Thyroid gland (tissue), 4 donors: ENCODE data around the gene SIRPB1. TPM values are rescaled to one million over a fixed set of nuclear protein-coding genes. Genes with fewer than 3 reads are reported as not detected.

Experiments
- DNase-seq, 2 donors: peaks; one replicate each; pipeline ENCODE4 v3.0.0-alpha.2; 2019
- H3K27ac ChIP-seq, 3 donors: fragments of 200-600 bp; sonication (generic); 1 replicate in 2 of 3; 2 replicates in 1 of 3; pipeline ENCODE4 v1.5.1; 2016 to 2019; ENCODE audit warnings: mild to moderate bottlenecking in 1 of 3, moderate library complexity in 1 of 3
- H3K27me3 ChIP-seq: fragments of 200-600 bp; sonication (generic); one replicate; pipeline ENCODE4 v1.5.1; 2019
- H3K36me3 ChIP-seq, 2 donors: fragments of 200-600 bp; sonication (generic); one replicate each; pipeline ENCODE4 v1.5.1; 2016 to 2019
- H3K4me1 ChIP-seq, 2 donors: fragments of 200-600 bp; sonication (generic); one replicate each; pipeline ENCODE4 v1.5.1; 2017 to 2019
- H3K4me3 ChIP-seq, 3 donors: fragments of 200-600 bp; sonication (generic); replicated peaks in 1 of 3; 1 replicate in 2 of 3; 2 replicates in 1 of 3; pipeline ENCODE4 v1.5.1; 2016; ENCODE audit warnings: mild to moderate bottlenecking in 1 of 3
- H3K9me3 ChIP-seq: fragments of 200-600 bp; sonication (generic); one replicate; pipeline ENCODE4 v1.5.1; 2017
- POLR2A ChIP-seq, 2 donors: fragments of 450-650 bp; IDR thresholded peaks; one replicate each; pipeline ENCODE4 v1.6.1; 2017; ENCODE audit warnings: antibody characterized with exemption in 2 of 2, mild to moderate bottlenecking in 2 of 2, moderate library complexity in 1 of 2
- WGBS, 2 donors: methylation state at CpG; one replicate each; pipeline ENCODE4 v1.1.5; 2017; 5-methylcytosine and 5-hydroxymethylcytosine counted together
- intact Hi-C: fragments of 100-400 bp; cut with DNase I; formaldehyde crosslinking; loops from one replicate; pipeline ENCODE4 v1.15.1; 2023
- total RNA-seq, 4 donors: library from RNA; depleted of rRNA; stranded (reverse); fragments of >200 nt; gene quantifications; one replicate each; pipeline ENCODE4 v1.2.3, GENCODE V29; 2016
- TF ChIP-seq, protein P1 (sequence below), 6 experiments: fragments of 200-600 bp in 3 of 6; fragments of 450-650 bp in 3 of 6; sonication (generic) in 3 of 6; IDR thresholded peaks; one replicate each; pipeline ENCODE4 v1.5.1; 2016 to 2019; ENCODE audit warnings: antibody characterized with exemption in 6 of 6, mild to moderate bottlenecking in 2 of 6, inconsistent platforms in 1 of 6, moderate library complexity in 1 of 6

The SIRPB1 gene
- total RNA-seq, 4 donors from 2014 or later, result 0.54 to 5.8 (median 3.2) TPM; not detected in 1

DNA sequence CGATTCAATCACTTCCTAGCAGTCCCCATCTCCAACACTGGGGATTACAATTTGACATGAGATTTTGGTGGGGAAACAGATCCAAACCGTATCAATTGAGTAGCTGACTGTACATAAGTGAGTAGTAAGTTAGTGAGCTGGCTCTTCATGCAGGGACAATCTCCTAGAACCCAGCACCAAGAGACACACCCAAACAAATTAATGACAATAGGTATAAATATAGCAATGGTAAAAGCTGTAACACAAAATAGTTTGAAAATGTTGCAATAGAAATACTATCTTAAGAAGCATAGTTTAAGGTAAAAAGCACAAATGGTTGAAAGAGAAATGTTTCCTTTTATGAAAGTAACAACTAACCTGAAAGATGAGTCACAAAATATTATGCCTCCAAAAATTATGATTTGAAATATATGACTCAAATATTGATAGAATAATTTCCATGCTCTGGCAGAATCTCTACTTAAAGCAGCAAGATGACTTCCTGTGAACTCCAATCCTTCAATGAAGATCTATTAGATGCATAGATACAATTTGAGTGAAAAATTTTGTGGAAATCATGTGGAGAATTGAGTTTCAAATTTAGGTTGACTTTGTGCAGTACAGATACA is 5.4 kb upstream of the SIRPB1 start:
- Histone ChIP-seq H3K4me3 (no peak overlapping the region), H3K36me3 (no peaks in the 10 kb centered on the region), H3K27me3 (no peaks in the 10 kb centered on the region), H3K9me3 (no peaks in the 10 kb centered on the region), H3K4me1 (no peaks in the 10 kb centered on the region), H3K27ac (no peak overlapping the region)
- DNase-seq, result no peak
- TF ChIP-seq POLR2A (IDR thresholded peaks at IDR 0.05), result no peak
- TF ChIP-seq, protein P1, sequence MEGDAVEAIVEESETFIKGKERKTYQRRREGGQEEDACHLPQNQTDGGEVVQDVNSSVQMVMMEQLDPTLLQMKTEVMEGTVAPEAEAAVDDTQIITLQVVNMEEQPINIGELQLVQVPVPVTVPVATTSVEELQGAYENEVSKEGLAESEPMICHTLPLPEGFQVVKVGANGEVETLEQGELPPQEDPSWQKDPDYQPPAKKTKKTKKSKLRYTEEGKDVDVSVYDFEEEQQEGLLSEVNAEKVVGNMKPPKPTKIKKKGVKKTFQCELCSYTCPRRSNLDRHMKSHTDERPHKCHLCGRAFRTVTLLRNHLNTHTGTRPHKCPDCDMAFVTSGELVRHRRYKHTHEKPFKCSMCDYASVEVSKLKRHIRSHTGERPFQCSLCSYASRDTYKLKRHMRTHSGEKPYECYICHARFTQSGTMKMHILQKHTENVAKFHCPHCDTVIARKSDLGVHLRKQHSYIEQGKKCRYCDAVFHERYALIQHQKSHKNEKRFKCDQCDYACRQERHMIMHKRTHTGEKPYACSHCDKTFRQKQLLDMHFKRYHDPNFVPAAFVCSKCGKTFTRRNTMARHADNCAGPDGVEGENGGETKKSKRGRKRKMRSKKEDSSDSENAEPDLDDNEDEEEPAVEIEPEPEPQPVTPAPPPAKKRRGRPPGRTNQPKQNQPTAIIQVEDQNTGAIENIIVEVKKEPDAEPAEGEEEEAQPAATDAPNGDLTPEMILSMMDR (IDR thresholded peaks at IDR 0.05), result no peak
- WGBS, 2 donors, result 49 to 73% methylated on average over 2 of the region's 2 CpGs
- intact Hi-C loops, result no loop called here

DNA sequence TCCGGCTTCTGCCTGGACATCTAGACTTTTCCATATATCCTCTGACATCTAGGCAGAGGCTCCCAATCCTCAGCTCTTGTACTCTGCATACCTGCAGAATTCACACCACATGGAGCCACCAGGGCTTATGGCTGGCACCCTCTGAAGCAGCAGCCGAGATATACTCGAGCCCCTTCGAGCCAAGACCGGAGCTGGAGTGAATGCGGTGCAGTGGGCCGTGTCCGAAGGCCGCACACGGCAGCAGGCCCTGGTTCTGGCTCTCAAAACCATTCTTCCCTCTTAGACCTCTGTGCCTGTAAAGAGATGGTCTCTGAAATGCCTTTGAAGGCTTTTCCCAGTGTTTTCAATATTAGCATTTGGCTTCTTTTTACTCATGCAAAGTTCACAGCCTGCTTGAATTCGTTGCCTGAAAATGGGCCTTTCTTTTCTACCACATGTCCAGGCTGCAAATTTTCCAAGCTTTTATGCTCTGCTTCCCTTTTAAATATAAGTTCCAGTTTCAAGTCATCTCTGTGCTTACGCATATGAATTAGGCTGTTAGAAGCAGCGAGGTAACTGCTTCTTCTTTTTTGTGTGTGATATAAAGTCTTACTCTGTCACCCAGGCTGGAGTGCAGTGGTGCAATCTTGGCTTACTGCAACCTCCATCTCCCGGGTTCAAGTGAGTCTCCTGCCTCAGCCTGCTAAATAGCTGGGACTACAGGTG is 3.8 kb upstream of the SIRPB1 start:
- Histone ChIP-seq H3K36me3 (no peaks in the 10 kb centered on the region), H3K9me3 (no peaks in the 10 kb centered on the region), H3K4me1 (no peaks in the 10 kb centered on the region), H3K27me3 (no peaks in the 10 kb centered on the region), H3K27ac (no peak overlapping the region), H3K4me3 (no peak overlapping the region)
- no peak for DNase-seq
- TF ChIP-seq POLR2A (IDR thresholded peaks at IDR 0.05), result no peak
- TF ChIP-seq, protein P1 (IDR thresholded peaks at IDR 0.05), result no peak
- WGBS, 2 donors, result 67 to 80% methylated on average over 14 of the region's 14 CpGs
- intact Hi-C loops, result no loop called here

DNA sequence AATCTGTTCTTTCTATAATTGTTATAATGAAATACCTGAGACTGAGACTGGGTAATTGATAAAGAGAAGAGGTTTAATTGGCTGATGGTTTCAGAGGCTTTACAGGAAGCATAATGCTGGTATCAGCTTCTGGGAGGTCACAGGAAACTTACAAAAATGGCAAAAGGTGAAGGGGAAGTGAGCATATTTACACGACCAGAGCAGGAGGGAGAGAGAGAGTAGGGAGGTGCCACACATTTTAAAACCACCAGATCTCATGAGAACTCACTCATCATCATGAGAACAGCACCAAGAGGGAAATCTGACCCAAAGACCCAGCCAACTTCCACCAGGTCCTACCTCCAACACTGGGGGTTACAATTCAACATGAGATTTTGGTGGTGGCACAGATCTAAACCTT is 2.6 kb upstream of the SIRPB1 start:
- H3K36me3 ChIP-seq, result no peaks in the 10 kb centered on the region
- H3K4me1 ChIP-seq, result no peaks in the 10 kb centered on the region
- TF ChIP-seq POLR2A (IDR thresholded peaks at IDR 0.05), result no peak
- TF ChIP-seq, protein P1 (IDR thresholded peaks at IDR 0.05), result no peak
- 28 to 36% methylated on average over 1 of the region's 1 CpG for WGBS, 2 donors
- H3K27ac ChIP-seq, result no peak overlapping the region
- no peaks in the 10 kb centered on the region for H3K27me3 ChIP-seq
- H3K9me3 ChIP-seq, result no peaks in the 10 kb centered on the region
- no peak for DNase-seq
- intact Hi-C loops, result no loop called here
- no peak overlapping the region for H3K4me3 ChIP-seq

DNA sequence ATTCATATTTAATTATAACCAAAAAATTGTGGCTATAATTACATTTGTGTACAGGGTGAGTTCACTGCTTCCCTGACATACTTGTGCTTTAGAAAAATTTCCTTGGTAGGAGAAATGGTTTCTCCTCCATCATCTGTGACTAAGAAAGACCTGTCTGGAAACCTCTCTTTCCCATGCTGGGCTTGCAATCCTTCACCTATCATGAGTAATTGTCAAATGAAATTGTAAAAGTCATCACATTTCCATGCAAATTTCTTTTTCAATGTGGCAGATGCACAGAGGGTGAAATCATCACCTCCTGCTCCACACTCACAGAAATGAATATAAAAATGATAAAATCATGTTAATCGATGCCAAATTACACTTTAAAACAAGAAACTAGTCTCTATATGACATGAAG is 1.5 kb upstream of the SIRPB1 start:
- Histone ChIP-seq H3K36me3 (no peaks in the 10 kb centered on the region), H3K4me1 (no peaks in the 10 kb centered on the region), H3K9me3 (no peaks in the 10 kb centered on the region), H3K27ac (no peak overlapping the region), H3K4me3 (no peak overlapping the region), H3K27me3 (no peaks in the 10 kb centered on the region)
- intact Hi-C loops, result no loop called here
- 68 to 80% methylated on average over 1 of the region's 1 CpG for WGBS, 2 donors
- no peak for TF ChIP-seq POLR2A (IDR thresholded peaks at IDR 0.05)
- TF ChIP-seq, protein P1 (IDR thresholded peaks at IDR 0.05), result no peak
- DNase-seq, result no peak

DNA sequence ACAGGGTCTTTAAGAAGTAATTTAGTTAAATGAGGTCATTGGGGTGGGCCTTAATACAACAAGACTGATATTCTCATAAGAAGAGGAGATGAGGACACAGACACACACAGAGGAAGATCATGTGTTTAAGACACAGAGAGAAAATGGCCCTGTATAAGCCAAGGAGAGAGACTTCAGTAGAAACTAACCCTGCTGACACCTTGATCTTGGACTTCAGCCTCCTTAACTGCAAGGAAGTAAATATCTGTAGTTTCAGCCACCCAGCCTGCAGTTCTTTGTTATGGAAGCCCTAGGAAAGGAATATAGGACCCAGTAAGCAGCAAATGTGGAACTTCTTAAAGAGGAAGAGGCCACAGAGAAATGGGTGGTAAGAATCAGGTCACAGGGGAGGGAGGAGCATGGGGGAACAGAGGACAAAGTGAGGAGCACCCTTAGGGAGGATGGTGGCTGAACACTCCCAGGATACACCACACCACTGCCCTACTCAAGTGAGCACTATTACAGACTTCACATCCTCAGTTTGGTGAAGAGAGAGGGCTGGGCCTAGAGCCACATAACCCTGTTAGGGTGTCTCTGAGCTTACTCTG is 762 bp downstream of the SIRPB1 start:
- no peak overlapping the region for H3K27ac ChIP-seq
- H3K27me3 ChIP-seq, result no peaks in the 10 kb centered on the region
- H3K36me3 ChIP-seq, result no peaks in the 10 kb centered on the region
- no peak overlapping the region for H3K4me3 ChIP-seq
- DNase-seq, result no peak
- intact Hi-C loops, result no loop called here
- no peaks in the 10 kb centered on the region for H3K4me1 ChIP-seq
- TF ChIP-seq, protein P1 (IDR thresholded peaks at IDR 0.05), result no peak
- TF ChIP-seq POLR2A (IDR thresholded peaks at IDR 0.05), result no peak
- no peaks in the 10 kb centered on the region for H3K9me3 ChIP-seq
